Muscle of leg (tissue), 11 donors: ENCODE results near the gene FAM149A. TPM values are rescaled to one million over a fixed set of nuclear protein-coding genes. Genes with fewer than 3 reads are reported as not detected.

Source experiments
- DNase-seq: peaks from one replicate; pipeline ENCODE4 v3.0.0; 2013
- H3K27ac ChIP-seq: one replicate; pipeline ENCODE4 v1.5.1; 2013; ENCODE audit warnings: mild to moderate bottlenecking, low read length, control low read depth
- H3K27me3 ChIP-seq: one replicate; pipeline ENCODE4 v1.6.1; 2013; ENCODE audit warnings: low read length; ENCODE audit not compliant: control insufficient read depth, insufficient read depth
- H3K36me3 ChIP-seq: one replicate; pipeline ENCODE4 v1.6.1; 2013; ENCODE audit warnings: low read length; ENCODE audit not compliant: control insufficient read depth, insufficient read depth
- H3K4me1 ChIP-seq: one replicate; pipeline ENCODE4 v1.6.1; 2013; ENCODE audit warnings: low read length; ENCODE audit not compliant: control insufficient read depth, insufficient read depth
- H3K4me3 ChIP-seq: one replicate; pipeline ENCODE4 v1.5.1; 2013; ENCODE audit warnings: low read length, control low read depth
- H3K9me3 ChIP-seq: replicated peaks from 2 replicates; pipeline ENCODE4 v1.6.1; 2013; ENCODE audit warnings: low read depth, low read length; ENCODE audit not compliant: control insufficient read depth
- WGBS: methylation state at CpG from one replicate; pipeline ENCODE4 v1.1.5; 2013; ENCODE audit warnings: missing lambda C conversion rate; ENCODE audit not compliant: insufficient coverage; 5-methylcytosine and 5-hydroxymethylcytosine counted together
- polyA plus RNA-seq, 8 donors: library from polyadenylated mRNA; unstranded; fragments of 120-200 nt; gene quantifications; one replicate each; pipeline versions ENCODE4 v1.2.1 to v1.2.3, GENCODE V29; 2013; ENCODE audit warnings: inconsistent platforms in 1 of 8, low replicate concordance in 1 of 8; ENCODE audit not compliant: insufficient read length in 8 of 8, insufficient read depth in 1 of 8
- total RNA-seq: library from RNA; stranded (reverse); fragments of 120-200 nt; gene quantifications from one replicate; pipeline ENCODE4 v1.2.4, GENCODE V29; 2013

The FAM149A gene
- total and polyA plus RNA-seq, 9 donors = 5.3 to 10.2 (median 7.5) TPM

GRCh38 chr4:186169945-186170802 is 65.7 kb downstream of the FAM149A start:
- no peak overlapping the region for H3K4me3 ChIP-seq
- WGBS = 87% methylated on average over 14 of the region's 16 CpGs
- no peaks in the 10 kb centered on the region for H3K36me3 ChIP-seq
- H3K9me3 ChIP-seq = no peaks in the 10 kb centered on the region
- H3K27ac ChIP-seq = no peak overlapping the region
- H3K4me1 ChIP-seq = no peaks in the 10 kb centered on the region
- H3K27me3 ChIP-seq = no peaks in the 10 kb centered on the region
- no peak for DNase-seq

DNA sequence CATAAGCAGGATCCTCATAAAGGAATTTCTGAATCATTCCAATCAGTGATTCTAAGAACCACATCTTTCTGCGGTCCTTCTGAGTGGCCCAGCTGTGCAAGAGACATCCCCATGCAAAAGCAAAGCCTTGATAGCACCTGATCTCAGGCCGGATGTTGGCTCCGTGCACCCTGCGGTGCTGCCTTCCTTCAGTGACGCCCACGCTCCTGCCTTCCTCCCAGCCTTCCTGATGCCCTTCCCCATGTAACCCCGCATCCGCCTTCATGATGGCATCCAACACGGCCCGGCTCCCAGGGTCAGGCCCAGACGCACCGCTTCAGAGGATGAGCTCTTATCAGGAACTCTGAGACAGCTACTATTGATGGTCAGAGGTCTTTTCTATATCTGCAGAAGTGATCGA is 66.5 kb downstream of the FAM149A start:
- Histone ChIP-seq H3K4me1 (no peaks in the 10 kb centered on the region), H3K27ac (no peak overlapping the region), H3K9me3 (no peaks in the 10 kb centered on the region), H3K27me3 (no peaks in the 10 kb centered on the region), H3K36me3 (no peaks in the 10 kb centered on the region), H3K4me3 (no peak overlapping the region)
- no peak for DNase-seq
- WGBS = 82% methylated on average over 7 of the region's 13 CpGs

GRCh38 chr4:186172546-186172945 is 68.0 kb downstream of the FAM149A start:
- no peak for DNase-seq
- H3K36me3 ChIP-seq = no peaks in the 10 kb centered on the region
- no CpG with 5 or more reads among the region's 8 CpGs for WGBS
- H3K9me3 ChIP-seq = no peaks in the 10 kb centered on the region
- no peak overlapping the region for H3K4me3 ChIP-seq
- no peaks in the 10 kb centered on the region for H3K4me1 ChIP-seq
- H3K27me3 ChIP-seq = no peaks in the 10 kb centered on the region
- no peak overlapping the region for H3K27ac ChIP-seq

- H3K27ac ChIP-seq = no peak overlapping the region
- no peaks in the 10 kb centered on the region for H3K27me3 ChIP-seq
- H3K4me1 ChIP-seq = peaks cover 12% of the 10 kb centered on the region
- no peak overlapping the region for H3K4me3 ChIP-seq
- no CpG with 5 or more reads among the region's 3 CpGs for WGBS
- no peaks in the 10 kb centered on the region for H3K36me3 ChIP-seq
- DNase-seq = no peak
- H3K9me3 ChIP-seq = no peaks in the 10 kb centered on the region
These were observed 83.6 kb downstream of the FAM149A start for GRCh38 chr4:186188107-186188506.

- DNase-seq = no peak
- Histone ChIP-seq H3K27ac (no peak overlapping the region), H3K9me3 (no peaks in the 10 kb centered on the region), H3K4me3 (no peak overlapping the region), H3K27me3 (no peaks in the 10 kb centered on the region), H3K36me3 (no peaks in the 10 kb centered on the region), H3K4me1 (peaks cover 14% of the 10 kb centered on the region)
- WGBS = 81% methylated on average over 2 of the region's 4 CpGs
These were observed 85.2 kb downstream of the FAM149A start for GRCh38 chr4:186189656-186190055.

GRCh38 chr4:186190581-186191199 is 86.2 kb downstream of the FAM149A start:
- Histone ChIP-seq H3K9me3 (no peaks in the 10 kb centered on the region), H3K36me3 (peaks cover 2% of the 10 kb centered on the region), H3K27ac (peak overlapping the region; percentile 69), H3K4me1 (peaks cover 14% of the 10 kb centered on the region), H3K27me3 (no peaks in the 10 kb centered on the region), H3K4me3 (peak overlapping the region; percentile 84)
- no peak for DNase-seq
- WGBS = under 1% methylated on average over 33 of the region's 34 CpGs

DNA sequence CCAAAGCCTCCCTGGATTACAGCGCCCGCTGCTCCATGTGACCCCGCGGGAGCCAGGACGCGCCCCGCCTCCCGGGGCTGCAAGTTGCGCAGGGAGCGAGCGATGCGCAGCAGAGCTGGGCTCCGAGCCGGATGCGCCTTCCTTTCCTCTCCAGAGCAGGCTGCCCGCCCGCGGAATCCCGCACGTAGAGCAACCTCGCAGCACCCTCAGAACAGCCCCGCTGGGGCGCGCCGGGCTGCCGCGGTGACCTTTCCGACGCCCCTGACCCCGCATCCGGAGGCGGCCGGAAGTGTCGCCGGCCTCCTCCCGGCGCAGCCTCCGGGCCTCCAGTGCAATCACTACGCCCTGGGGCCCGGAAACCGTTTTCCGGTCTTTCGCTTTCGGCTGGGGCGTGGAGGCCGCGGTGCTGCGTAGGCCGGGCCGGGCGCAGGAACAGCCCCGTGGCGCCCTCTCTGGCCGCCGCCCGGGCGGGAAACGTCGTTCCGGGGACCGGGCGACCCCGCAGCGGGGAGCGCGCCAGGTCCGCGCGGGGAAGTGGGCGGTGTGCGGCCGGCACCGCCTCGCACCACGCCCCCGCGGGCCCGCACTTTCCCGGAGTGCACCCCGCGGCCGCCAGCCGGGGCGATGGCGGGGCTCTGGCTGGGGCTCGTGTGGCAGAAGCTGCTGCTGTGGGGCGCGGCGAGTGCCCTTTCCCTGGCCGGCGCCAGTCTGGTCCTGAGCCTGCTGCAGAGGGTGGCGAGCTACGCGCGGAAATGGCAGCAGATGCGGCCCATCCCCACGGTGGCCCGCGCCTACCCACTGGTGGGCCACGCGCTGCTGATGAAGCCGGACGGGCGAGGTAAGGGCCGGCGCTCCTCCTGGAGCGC is 86.9 kb downstream of the FAM149A start, which contains the start of gene CYP4V2:
Gene CYP4V2 (plus strand): TSS at position 368 of the 866 bp plus-strand sequence. CDS start 257 bp downstream, at position 625.
- Histone ChIP-seq H3K36me3 (peaks cover 6% of the 10 kb centered on the region), H3K4me1 (peaks cover 14% of the 10 kb centered on the region), H3K27me3 (no peaks in the 10 kb centered on the region), H3K4me3 (peak within 1 kb of the TSS; percentile 84), H3K27ac (peak within 1 kb of the TSS; percentile 91), H3K9me3 (no peaks in the 10 kb centered on the region)
- under 1% methylated on average over 107 of the region's 107 CpGs for WGBS
- DNase-seq = peak; percentile 90

DNA sequence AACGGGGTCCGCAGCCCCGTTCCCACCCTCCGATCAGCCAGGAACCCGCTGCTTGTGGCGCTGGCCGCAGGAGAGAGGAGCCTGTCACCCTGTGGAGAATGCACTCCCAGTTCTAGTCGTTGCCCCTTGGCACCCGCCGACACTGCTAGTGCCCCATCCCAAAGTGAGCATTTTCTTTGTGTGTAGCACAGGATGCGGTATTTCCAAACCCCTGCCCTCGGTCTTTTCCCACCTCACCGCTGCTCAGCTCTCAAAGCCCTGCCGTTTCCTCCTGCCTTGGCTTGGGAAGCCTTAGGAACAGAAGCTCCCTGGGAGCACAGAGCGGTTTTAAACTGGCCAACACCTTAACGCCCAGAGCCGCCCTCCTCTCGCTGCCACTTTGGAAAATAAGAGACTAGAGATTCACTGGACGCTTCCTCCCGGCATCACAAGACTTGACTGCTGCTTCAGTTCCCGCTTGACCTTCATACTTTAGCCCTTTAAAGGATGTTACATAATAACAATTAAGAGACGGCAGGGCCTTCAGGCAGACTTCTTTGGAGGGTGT is 87.6 kb downstream of the FAM149A start:
- H3K4me1 ChIP-seq = peaks cover 14% of the 10 kb centered on the region
- H3K27ac ChIP-seq = peak overlapping the region; percentile 91
- WGBS = 0% methylated on average over 18 of the region's 22 CpGs
- no peaks in the 10 kb centered on the region for H3K27me3 ChIP-seq
- peaks cover 8% of the 10 kb centered on the region for H3K36me3 ChIP-seq
- no peaks in the 10 kb centered on the region for H3K9me3 ChIP-seq
- peak; percentile 62 for DNase-seq
- H3K4me3 ChIP-seq = peak overlapping the region; percentile 84

GRCh38 chr4:186193851-186194250 is 89.3 kb downstream of the FAM149A start:
- Histone ChIP-seq H3K4me3 (no peak overlapping the region), H3K9me3 (no peaks in the 10 kb centered on the region)

More at GRCh38 chr4:186193851-186194250, 89.3 kb downstream of the FAM149A start:
- Histone ChIP-seq H3K36me3 (peaks cover 9% of the 10 kb centered on the region), H3K4me1 (peaks cover 14% of the 10 kb centered on the region), H3K27ac (no peak overlapping the region), H3K27me3 (no peaks in the 10 kb centered on the region)
- WGBS = no CpG with 5 or more reads among the region's 5 CpGs
- no peak for DNase-seq
